ENCODE data around the gene AOX1.
"Not testable (repeated sequence)": the region's sequence is repeated elsewhere in the genome, so short reads cannot be mapped to it uniquely, and the experiment has no call there.

AOX1 gene

DNA sequence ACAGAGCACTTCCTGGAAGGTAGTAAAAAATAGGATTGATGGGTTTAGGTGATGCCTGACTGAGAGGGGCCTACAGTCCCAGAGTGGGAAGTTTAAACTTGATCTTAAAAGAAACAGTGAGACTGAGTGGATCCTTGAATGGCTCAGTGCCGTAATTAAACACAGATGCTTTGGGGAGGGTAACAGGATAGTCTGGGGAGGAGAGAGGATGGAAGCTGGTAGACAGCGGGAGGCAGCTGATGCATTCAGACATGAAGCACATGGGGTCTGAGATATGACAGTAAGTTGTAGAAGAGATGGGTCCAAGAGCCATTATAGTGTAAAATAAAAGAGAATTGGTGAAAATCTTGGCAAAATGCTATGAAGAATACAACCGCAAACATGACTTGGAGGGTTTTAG is 54.4 kb downstream of the AOX1 start:
- no peaks in the 10 kb centered on the region for H3K27me3 ChIP-seq
- no peaks in the 10 kb centered on the region for H3K36me3 ChIP-seq
- TF ChIP-seq, protein P1, sequence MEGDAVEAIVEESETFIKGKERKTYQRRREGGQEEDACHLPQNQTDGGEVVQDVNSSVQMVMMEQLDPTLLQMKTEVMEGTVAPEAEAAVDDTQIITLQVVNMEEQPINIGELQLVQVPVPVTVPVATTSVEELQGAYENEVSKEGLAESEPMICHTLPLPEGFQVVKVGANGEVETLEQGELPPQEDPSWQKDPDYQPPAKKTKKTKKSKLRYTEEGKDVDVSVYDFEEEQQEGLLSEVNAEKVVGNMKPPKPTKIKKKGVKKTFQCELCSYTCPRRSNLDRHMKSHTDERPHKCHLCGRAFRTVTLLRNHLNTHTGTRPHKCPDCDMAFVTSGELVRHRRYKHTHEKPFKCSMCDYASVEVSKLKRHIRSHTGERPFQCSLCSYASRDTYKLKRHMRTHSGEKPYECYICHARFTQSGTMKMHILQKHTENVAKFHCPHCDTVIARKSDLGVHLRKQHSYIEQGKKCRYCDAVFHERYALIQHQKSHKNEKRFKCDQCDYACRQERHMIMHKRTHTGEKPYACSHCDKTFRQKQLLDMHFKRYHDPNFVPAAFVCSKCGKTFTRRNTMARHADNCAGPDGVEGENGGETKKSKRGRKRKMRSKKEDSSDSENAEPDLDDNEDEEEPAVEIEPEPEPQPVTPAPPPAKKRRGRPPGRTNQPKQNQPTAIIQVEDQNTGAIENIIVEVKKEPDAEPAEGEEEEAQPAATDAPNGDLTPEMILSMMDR (IDR thresholded peaks at IDR 0.05): no peak
- H3K9me3 ChIP-seq: no peaks in the 10 kb centered on the region
- no peak overlapping the region for H3K4me3 ChIP-seq (ENCODE audit: low read depth in 1 of 2, low read length in 1 of 2)
- peaks cover 6 to 12% of the 10 kb centered on the region in 2 experiments for H3K4me1 ChIP-seq (ENCODE audit: control insufficient read depth in 1 of 2, insufficient read depth in 1 of 2, low read depth in 1 of 2, low read length in 1 of 2)
- H3K27ac ChIP-seq: no peak overlapping the region

DNA sequence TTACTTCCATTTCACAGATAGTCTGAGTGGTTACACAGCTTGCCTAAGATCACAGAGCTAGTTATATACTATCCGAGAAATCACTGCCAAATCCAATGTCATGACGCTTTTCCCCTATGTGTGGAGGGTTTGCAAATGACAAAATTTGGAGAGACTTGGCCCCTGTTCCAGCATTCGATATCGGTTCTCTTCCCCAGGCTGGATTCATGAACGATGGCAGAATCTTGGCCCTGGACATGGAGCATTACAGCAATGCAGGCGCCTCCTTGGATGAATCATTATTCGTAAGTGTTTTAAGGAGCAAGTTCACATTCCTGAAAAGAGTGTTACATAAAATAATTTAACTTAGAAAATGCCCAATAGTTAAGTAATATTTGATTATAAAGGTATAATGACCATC is 55.1 kb downstream of the AOX1 start:
- TF ChIP-seq, protein P1 (IDR thresholded peaks at IDR 0.05): no peak
- Histone ChIP-seq H3K4me3 (ENCODE audit: low read depth in 1 of 2, low read length in 1 of 2) (no peak overlapping the region), H3K36me3 (no peaks in the 10 kb centered on the region)

DNA sequence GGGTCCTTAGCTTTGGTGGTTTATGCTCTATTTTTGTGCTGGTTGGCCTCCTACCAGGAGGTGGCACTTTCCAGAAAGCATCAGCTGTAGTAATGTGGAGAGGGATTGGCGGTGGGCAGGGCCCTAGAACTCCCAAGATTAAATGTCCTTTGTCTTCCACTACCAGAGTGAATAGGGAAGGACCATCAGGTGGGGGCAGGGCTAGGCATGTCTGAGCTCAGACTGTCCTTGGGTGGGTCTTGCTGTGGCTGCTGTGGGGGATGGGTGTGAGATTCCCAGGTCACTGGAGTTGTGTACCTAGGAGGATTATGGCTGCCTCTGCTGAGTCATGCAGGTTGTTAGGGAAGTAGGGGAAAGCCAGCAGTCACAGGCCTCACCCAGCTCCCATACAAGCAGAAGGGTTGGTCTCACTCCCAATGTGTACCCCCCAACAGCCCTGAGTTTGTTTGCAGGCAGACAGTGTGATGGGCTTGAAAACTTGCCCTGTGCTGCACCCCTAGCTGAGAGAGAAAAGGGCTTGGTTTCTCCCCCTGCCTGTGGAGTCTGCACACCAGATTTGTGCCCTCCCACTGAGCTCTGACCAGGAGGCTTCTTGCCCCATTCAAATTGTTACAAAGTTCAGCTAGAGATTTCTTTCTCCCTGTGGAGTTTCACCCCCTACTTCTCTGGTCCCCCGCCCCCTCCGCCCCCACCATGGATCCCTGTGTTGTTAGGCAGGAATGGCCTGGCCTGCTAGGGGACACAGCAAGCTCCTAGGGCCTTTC is 62.9 kb downstream of the AOX1 start:
- not testable (repeated sequence) for H3K27ac ChIP-seq; H3K9me3 ChIP-seq; H3K4me1 ChIP-seq (ENCODE audit: control insufficient read depth in 1 of 2, insufficient read depth in 1 of 2, low read depth in 1 of 2, low read length in 1 of 2); H3K4me3 ChIP-seq (ENCODE audit: low read depth in 1 of 2, low read length in 1 of 2); H3K36me3 ChIP-seq; H3K27me3 ChIP-seq

More for the DNA sequence above, 55.1 kb downstream of the AOX1 start:
- peaks cover 0 to 5% of the 10 kb centered on the region in 2 experiments for H3K4me1 ChIP-seq (ENCODE audit: control insufficient read depth in 1 of 2, insufficient read depth in 1 of 2, low read depth in 1 of 2, low read length in 1 of 2)
- H3K9me3 ChIP-seq: no peaks in the 10 kb centered on the region
- no peaks in the 10 kb centered on the region for H3K27me3 ChIP-seq
- H3K27ac ChIP-seq: no peak overlapping the region

DNA sequence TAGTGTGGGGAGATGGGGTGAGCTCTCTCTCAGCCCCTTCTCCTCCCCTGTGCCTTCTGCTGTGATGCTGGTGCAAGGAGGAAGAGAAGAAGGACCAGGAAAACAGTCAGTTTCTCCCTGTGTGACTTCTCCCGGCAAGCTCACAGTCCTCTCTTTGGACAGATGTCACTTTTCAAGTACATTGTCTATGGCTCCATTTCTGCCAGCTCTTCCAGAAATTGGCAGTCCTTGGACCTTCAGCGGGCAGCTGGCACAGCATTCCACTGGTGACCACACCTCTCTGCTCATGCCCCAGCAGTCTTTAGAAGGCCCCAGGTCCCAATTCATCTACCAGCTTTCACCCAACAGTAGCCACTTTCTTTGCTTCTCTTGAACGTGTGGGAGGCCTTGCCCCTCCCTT is 63.9 kb downstream of the AOX1 start:
- Histone ChIP-seq H3K9me3 (no peaks in the 10 kb centered on the region), H3K4me3 (ENCODE audit: low read depth in 1 of 2, low read length in 1 of 2) (no peak overlapping the region), H3K36me3 (no peaks in the 10 kb centered on the region), H3K4me1 (ENCODE audit: control insufficient read depth in 1 of 2, insufficient read depth in 1 of 2, low read depth in 1 of 2, low read length in 1 of 2) (no peaks in the 10 kb centered on the region), H3K27ac (no peak overlapping the region), H3K27me3 (no peaks in the 10 kb centered on the region)
- TF ChIP-seq, protein P1 (IDR thresholded peaks at IDR 0.05): no peak

DNA sequence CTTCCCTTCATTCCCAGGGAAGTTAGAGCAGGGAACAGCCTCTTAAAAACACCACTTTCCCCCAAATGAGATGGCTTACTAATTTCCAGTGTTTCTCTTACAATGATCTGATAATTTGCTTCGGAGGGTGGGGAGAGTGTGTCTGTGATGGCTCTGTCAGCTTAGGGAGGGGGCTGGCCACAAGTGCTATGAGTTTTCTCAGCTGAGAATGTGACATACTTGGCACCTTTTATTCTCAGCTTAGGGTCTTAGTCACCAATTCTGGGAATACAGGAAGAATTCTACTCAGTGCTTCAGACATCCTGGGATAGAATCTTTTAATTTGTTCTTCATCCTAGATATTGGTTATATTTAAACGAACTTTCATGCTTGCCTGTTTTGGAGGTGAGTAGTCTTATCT is 64.4 kb downstream of the AOX1 start:
- H3K27ac ChIP-seq: no peak overlapping the region
- H3K36me3 ChIP-seq: no peaks in the 10 kb centered on the region
- no peak overlapping the region for H3K4me3 ChIP-seq (ENCODE audit: low read depth in 1 of 2, low read length in 1 of 2)
- no peaks in the 10 kb centered on the region for H3K4me1 ChIP-seq (ENCODE audit: control insufficient read depth in 1 of 2, insufficient read depth in 1 of 2, low read depth in 1 of 2, low read length in 1 of 2)
- TF ChIP-seq, protein P1 (IDR thresholded peaks at IDR 0.05): no peak
- H3K9me3 ChIP-seq: no peaks in the 10 kb centered on the region
- H3K27me3 ChIP-seq: no peaks in the 10 kb centered on the region

DNA sequence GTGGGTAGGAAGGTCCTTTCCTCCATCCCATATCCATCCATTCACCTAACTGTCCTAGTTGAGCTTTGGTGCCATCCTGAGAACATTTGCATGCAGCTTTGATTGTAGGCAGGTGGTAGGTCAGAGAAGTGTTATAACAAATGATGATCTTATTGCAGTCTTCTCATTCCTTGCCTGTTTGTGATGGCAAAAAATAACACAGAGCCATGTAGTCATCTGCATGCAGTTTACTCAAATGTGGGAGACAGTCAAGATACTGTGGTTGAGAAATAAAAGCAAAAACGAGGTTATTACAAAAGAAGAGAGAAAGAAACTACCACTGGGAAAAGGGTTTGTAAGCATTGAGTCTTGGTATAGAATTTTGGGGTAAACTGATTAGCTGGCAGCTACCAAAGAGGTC is 66.3 kb downstream of the AOX1 start:
- H3K9me3 ChIP-seq: no peaks in the 10 kb centered on the region
- no peaks in the 10 kb centered on the region for H3K27me3 ChIP-seq
- H3K36me3 ChIP-seq: no peaks in the 10 kb centered on the region
- TF ChIP-seq, protein P1 (IDR thresholded peaks at IDR 0.05): no peak
- no peak overlapping the region for H3K27ac ChIP-seq
- H3K4me1 ChIP-seq (ENCODE audit: control insufficient read depth in 1 of 2, insufficient read depth in 1 of 2, low read depth in 1 of 2, low read length in 1 of 2): no peaks in the 10 kb centered on the region
- H3K4me3 ChIP-seq (ENCODE audit: low read depth in 1 of 2, low read length in 1 of 2): no peak overlapping the region
